Caco-2 (cell line): ENCODE data around the gene ELOVL2. TPM values are rescaled to one million over a fixed set of nuclear protein-coding genes. Genes with fewer than 3 reads are reported as not detected.

ENCODE experiments used
- BruUV-seq: library from RNA; stranded (reverse); fragments of 400-500 nt; replicated peaks from 2 replicates; lab custom pipeline; 2021; lab: Mats Ljungman, UMichigan
- CTCF ChIA-PET: fragments of 300-600 bp; sonication (Branson Sonifier 250); formaldehyde crosslinking; loops from one replicate; lab custom pipeline; 2022; ENCODE audit warnings: antibody characterized with exemption; lab: Charles Lee
- POLR2A ChIA-PET: fragments of 300-600 bp; sonication (Branson Sonifier 250); formaldehyde crosslinking; loops from one replicate; lab custom pipeline; 2022; ENCODE audit warnings: antibody characterized with exemption; lab: Charles Lee
- DNase-seq, 2 experiments: peaks; one replicate each; pipeline versions ENCODE4 v3.0.0 to v3.0.0-alpha.2; 2020 to 2022
- H3K27me3 ChIP-seq: replicated peaks from 2 replicates; pipeline ENCODE4 v1.6.0; 2011; ENCODE audit warnings: low read length; ENCODE audit not compliant: control insufficient read depth, insufficient read depth
- H3K36me3 ChIP-seq: 2 replicates; pipeline ENCODE4 v1.5.1; 2011; ENCODE audit warnings: low read length; ENCODE audit not compliant: control insufficient read depth, insufficient read depth
- H3K4me1 ChIP-seq: fragments of 250-450 bp; sonication (Bioruptor Pico); 2 replicates; pipeline ENCODE4 v1.5.1; 2020; ENCODE audit warnings: mild to moderate bottlenecking
- H3K4me3 ChIP-seq: 2 replicates; pipeline ENCODE4 v1.5.1; 2011; ENCODE audit warnings: low read depth, mild to moderate bottlenecking, control low read depth, low read length
- H3K9me3 ChIP-seq: fragments of 250-450 bp; sonication (Bioruptor Pico); 2 replicates; pipeline ENCODE4 v1.5.1; 2020; ENCODE audit warnings: mild to moderate bottlenecking, moderate library complexity
- H3K27ac Mint-ChIP-seq: one replicate; pipeline ENCODE4 v1.8.0; 2022; ENCODE audit warnings: mixed read lengths; ENCODE audit not compliant: unreplicated experiment
- H3K27me3 Mint-ChIP-seq: one replicate; pipeline ENCODE4 v1.8.0; 2022; ENCODE audit warnings: mixed read lengths; ENCODE audit not compliant: insufficient read depth, unreplicated experiment
- H3K36me3 Mint-ChIP-seq: one replicate; pipeline ENCODE4 v1.8.0; 2022; ENCODE audit warnings: mild to moderate bottlenecking, mixed read lengths; ENCODE audit not compliant: insufficient read depth, unreplicated experiment
- H3K4me1 Mint-ChIP-seq: one replicate; pipeline ENCODE4 v1.8.0; 2022; ENCODE audit warnings: low read depth, mixed read lengths; ENCODE audit not compliant: unreplicated experiment
- H3K4me3 Mint-ChIP-seq: one replicate; pipeline ENCODE4 v1.8.0; 2022; ENCODE audit warnings: mild to moderate bottlenecking, moderate library complexity, mixed read lengths; ENCODE audit not compliant: unreplicated experiment
- H3K9me3 Mint-ChIP-seq: one replicate; pipeline ENCODE4 v1.8.0; 2022; ENCODE audit warnings: mixed read lengths; ENCODE audit not compliant: unreplicated experiment
- CTCF ChIP-seq, 2 experiments: fragments of 200-600 bp in 1 of 2; IDR thresholded peaks; 1 replicate in 1 of 2; 2 replicates in 1 of 2; pipeline versions ENCODE4 v1.5.1 to v1.8.0; 2011 to 2022; ENCODE audit warnings: antibody characterized with exemption in 1 of 2, control low read depth in 1 of 2, inconsistent platforms in 1 of 2, low read depth in 1 of 2, low read length in 1 of 2, mild to moderate bottlenecking in 1 of 2, moderate library complexity in 1 of 2; ENCODE audit not compliant: insufficient read depth in 1 of 2, severe bottlenecking in 1 of 2, unreplicated experiment in 1 of 2
- intact Hi-C: fragments of 100-400 bp; cut with micrococcal nuclease; formaldehyde crosslinking; loops from one replicate; pipeline ENCODE4 v1.10.0; 2022; ENCODE audit not compliant: unreplicated experiment
- total RNA-seq: library from RNA; stranded (reverse); gene quantifications from 2 replicates; pipeline ENCODE4 v1.2.3, GENCODE V29; 2022

The ELOVL2 gene
- total RNA-seq, 1 experiment from 2014 or later = not detected

GRCh38 chr6:11002176-11002575 is 41.9 kb downstream of the ELOVL2 start:
- Mint-ChIP-seq H3K4me3 (no peak overlapping the region), H3K27me3 (no peaks in the 10 kb centered on the region), H3K9me3 (no peaks in the 10 kb centered on the region), H3K4me1 (peaks cover 21% of the 10 kb centered on the region), H3K27ac (no peak overlapping the region), H3K36me3 (no peaks in the 10 kb centered on the region)
- H3K4me3 ChIP-seq = no peak overlapping the region
- no peaks in the 10 kb centered on the region for H3K36me3 ChIP-seq
- DNase-seq = no peak
- intact Hi-C loops = no loop called here
- peaks cover 20% of the 10 kb centered on the region for H3K4me1 ChIP-seq
- no peaks in the 10 kb centered on the region; the same call in 1 of the 2 replicates for H3K9me3 ChIP-seq
- CTCF ChIA-PET = no interaction called here
- H3K27me3 ChIP-seq = no peaks in the 10 kb centered on the region
- TF ChIP-seq CTCF (IDR thresholded peaks at IDR 0.05; ENCODE audit: insufficient read depth in 1 of 2, low read depth in 1 of 2, low read length in 1 of 2, severe bottlenecking in 1 of 2, unreplicated experiment in 1 of 2) = no peak
- no TSS peak for BruUV-seq
- POLR2A ChIA-PET = interaction anchor here (0.6 kb wide), 1 partner anchor 18 kb away, joined by 6 read pairs; no protein-coding TSS in a partner anchor

- Mint-ChIP-seq H3K4me1 (peaks cover 10% of the 10 kb centered on the region), H3K27ac (no peak overlapping the region), H3K4me3 (no peak overlapping the region), H3K27me3 (no peaks in the 10 kb centered on the region), H3K9me3 (no peaks in the 10 kb centered on the region), H3K36me3 (no peaks in the 10 kb centered on the region)
- H3K27me3 ChIP-seq = no peaks in the 10 kb centered on the region
- ChIA-PET CTCF (no interaction called here), POLR2A (no interaction called here)
- H3K4me3 ChIP-seq = no peak overlapping the region
- DNase-seq = no peak
- no peak for TF ChIP-seq CTCF (IDR thresholded peaks at IDR 0.05; ENCODE audit: insufficient read depth in 1 of 2, low read depth in 1 of 2, low read length in 1 of 2, severe bottlenecking in 1 of 2, unreplicated experiment in 1 of 2)
- BruUV-seq = no TSS peak
- H3K4me1 ChIP-seq = peaks cover 15% of the 10 kb centered on the region; the same call in 1 of the 2 replicates
- no peaks in the 10 kb centered on the region; the same call in 1 of the 2 replicates for H3K9me3 ChIP-seq
- no peaks in the 10 kb centered on the region for H3K36me3 ChIP-seq
- intact Hi-C loops = no loop called here
These were observed 44.1 kb downstream of the ELOVL2 start for GRCh38 chr6:10999994-11000393.

- BruUV-seq = no TSS peak
- TF ChIP-seq CTCF (IDR thresholded peaks at IDR 0.05; ENCODE audit: insufficient read depth in 1 of 2, low read depth in 1 of 2, low read length in 1 of 2, severe bottlenecking in 1 of 2, unreplicated experiment in 1 of 2) = no peak
- peaks cover 7% of the 10 kb centered on the region for H3K4me1 Mint-ChIP-seq
- H3K4me3 Mint-ChIP-seq = no peak overlapping the region
- intact Hi-C loops = no loop called here
- Histone ChIP-seq H3K4me3 (no peak overlapping the region), H3K36me3 (no peaks in the 10 kb centered on the region), H3K9me3 (no peaks in the 10 kb centered on the region; the same call in 1 of the 2 replicates), H3K27me3 (no peaks in the 10 kb centered on the region), H3K4me1 (no peaks in the 10 kb centered on the region)
- DNase-seq = no peak
- ChIA-PET POLR2A (no interaction called here), CTCF (no interaction called here)
- H3K27me3 Mint-ChIP-seq = no peaks in the 10 kb centered on the region
- no peaks in the 10 kb centered on the region for H3K9me3 Mint-ChIP-seq
- H3K36me3 Mint-ChIP-seq = no peaks in the 10 kb centered on the region
- no peak overlapping the region for H3K27ac Mint-ChIP-seq
These were observed 48.9 kb downstream of the ELOVL2 start for GRCh38 chr6:10995114-10995707.
